Fibroblast of the aortic adventitia (primary cell): ENCODE data around the gene CCR7. TPM values are rescaled to one million over a fixed set of nuclear protein-coding genes. Genes with fewer than 3 reads are reported as not detected.

Experiments used
- DNase-seq: peaks from one replicate; pipeline ENCODE4 v3.0.0-alpha.2; 2010; ENCODE audit warnings: low read depth
- H3K4me3 ChIP-seq: 2 replicates; pipeline ENCODE4 v1.5.1; 2011; ENCODE audit warnings: low read depth, mild to moderate bottlenecking, control low read depth, low read length, moderate library complexity
- total RNA-seq: library from RNA; depleted of rRNA; stranded (reverse); fragments of >200 nt; gene quantifications from 2 replicates; pipeline ENCODE4 v1.2.3, GENCODE V29; 2012; ENCODE audit warnings: low replicate concordance
- TF ChIP-seq, protein P1 (sequence below): IDR thresholded peaks from 2 replicates; pipeline ENCODE4 v1.5.1; 2011; ENCODE audit warnings: mild to moderate bottlenecking, low read length, control low read depth, inconsistent platforms; ENCODE audit not compliant: insufficient read depth

The CCR7 gene
- total RNA-seq, 1 donor: not detected

DNA sequence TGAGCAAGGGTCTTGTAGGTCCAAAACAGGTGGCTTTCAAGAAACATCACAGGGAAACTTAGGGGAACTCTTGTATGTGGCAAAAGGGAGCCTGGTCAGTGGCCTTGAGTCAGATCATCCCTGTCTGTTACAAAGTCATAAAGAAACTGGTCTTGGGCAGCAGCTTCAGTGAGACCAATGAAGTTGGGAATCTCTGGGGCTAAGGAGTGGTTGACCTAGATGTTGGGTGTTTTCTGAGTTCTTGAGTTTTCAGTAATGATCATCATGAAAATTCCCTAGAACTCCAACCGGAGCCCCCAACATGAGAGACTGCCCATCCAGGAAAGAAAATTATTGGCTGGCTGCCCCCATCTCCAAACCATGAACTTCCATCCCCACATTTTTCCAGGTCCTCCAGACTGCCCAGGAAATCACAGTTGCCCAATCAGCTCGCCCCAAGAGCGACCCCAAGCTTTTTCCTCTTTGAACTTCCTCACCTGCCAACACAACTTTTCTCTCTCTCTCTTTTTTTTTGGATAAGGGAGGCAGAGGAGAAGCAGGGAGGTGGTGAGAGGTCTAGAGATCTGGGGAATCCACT is 3.9 kb downstream of the CCR7 start:
- TF ChIP-seq, protein P1, sequence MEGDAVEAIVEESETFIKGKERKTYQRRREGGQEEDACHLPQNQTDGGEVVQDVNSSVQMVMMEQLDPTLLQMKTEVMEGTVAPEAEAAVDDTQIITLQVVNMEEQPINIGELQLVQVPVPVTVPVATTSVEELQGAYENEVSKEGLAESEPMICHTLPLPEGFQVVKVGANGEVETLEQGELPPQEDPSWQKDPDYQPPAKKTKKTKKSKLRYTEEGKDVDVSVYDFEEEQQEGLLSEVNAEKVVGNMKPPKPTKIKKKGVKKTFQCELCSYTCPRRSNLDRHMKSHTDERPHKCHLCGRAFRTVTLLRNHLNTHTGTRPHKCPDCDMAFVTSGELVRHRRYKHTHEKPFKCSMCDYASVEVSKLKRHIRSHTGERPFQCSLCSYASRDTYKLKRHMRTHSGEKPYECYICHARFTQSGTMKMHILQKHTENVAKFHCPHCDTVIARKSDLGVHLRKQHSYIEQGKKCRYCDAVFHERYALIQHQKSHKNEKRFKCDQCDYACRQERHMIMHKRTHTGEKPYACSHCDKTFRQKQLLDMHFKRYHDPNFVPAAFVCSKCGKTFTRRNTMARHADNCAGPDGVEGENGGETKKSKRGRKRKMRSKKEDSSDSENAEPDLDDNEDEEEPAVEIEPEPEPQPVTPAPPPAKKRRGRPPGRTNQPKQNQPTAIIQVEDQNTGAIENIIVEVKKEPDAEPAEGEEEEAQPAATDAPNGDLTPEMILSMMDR: no peak
- DNase-seq: no peak
- H3K4me3 ChIP-seq: no peak overlapping the region

DNA sequence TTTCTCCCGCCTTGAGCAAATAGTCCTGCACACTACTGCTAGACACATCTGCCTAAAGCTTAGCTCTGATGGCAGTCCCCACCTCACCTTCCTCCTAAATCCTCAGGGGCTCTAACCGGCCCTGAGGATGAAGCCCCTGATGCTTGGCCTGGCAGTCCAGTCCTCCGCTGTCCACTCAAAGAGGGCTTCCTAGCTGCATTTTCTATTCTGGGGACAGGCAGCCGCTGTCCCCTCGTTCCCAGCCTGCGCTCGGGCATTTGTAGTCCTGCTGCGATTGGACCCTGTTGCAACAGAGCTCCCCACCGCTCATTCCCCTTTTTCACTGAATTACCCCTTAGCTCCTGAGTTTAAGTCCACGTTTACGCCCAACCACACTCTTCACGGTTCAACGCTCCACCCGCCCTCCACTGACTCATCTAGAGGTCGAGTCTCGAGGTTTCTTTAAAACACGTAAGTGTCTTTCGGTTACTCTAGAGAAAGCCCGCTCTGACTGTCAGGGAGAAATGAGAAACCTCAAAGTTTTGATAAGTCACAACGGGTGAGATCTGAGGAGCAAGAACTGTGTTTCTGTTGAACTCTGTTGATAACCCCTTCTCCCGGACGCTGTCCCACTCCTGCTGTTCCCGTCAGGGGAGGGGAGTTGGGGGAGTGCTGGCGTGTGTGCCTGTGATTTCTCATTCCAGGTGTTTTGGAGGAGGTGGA is 4.5 kb downstream of the CCR7 start:
- H3K4me3 ChIP-seq: peak overlapping the region; percentile 40
- TF ChIP-seq, protein P1: no peak
- DNase-seq: no peak

DNA sequence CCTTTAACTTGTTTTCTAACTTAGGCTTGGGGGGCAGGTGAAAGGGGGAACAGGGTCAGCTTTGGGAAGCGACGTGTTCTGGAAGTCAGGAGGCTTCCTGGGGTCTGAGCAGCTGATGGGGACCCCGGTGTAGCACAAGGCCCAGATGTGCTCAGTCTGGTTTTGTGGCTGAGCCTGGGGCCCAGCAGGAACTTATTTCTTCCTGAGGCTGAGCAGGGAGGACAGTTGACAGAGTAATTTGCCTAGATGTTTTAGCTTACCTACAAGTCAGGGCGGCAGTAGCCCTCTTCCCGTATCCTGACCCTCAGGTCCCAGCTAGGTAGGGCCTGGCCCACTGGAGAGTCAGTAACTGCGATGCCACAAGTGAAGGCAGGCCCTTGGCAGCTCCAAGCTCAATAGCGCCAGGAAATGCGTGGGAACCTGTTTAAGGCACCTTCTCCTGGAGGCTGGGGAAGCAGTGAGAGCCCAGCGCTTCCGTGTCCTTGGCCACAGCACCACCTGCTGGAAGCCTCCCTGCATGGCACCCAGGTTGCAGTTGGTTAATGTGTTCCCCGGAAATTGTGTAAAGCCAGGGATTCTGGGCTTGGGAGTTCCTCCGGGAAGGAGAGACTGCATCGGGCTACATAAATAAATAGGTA is 5.2 kb downstream of the CCR7 start:
- peak; percentile 96 for DNase-seq
- peak overlapping the region; percentile 40 for H3K4me3 ChIP-seq
- TF ChIP-seq, protein P1: peak; percentile 99

DNA sequence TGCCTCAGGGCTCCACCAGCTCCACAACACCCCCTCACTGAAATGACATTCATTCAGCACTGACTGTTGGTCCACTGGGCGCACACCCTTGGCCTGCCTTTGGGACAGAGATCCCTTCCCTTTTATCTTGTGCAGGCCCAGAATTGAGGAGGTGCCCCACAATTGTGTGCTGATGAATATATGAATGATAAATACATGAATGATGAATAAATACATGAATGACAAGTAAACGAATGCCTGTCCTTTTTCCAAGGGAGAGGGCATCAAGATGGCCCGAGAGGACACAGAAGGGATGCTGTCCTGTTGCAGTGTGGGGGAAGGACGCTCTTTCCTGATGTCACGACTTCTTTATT is 5.7 kb downstream of the CCR7 start:
- TF ChIP-seq, protein P1: no peak
- H3K4me3 ChIP-seq: no peak overlapping the region
- no peak for DNase-seq

DNA sequence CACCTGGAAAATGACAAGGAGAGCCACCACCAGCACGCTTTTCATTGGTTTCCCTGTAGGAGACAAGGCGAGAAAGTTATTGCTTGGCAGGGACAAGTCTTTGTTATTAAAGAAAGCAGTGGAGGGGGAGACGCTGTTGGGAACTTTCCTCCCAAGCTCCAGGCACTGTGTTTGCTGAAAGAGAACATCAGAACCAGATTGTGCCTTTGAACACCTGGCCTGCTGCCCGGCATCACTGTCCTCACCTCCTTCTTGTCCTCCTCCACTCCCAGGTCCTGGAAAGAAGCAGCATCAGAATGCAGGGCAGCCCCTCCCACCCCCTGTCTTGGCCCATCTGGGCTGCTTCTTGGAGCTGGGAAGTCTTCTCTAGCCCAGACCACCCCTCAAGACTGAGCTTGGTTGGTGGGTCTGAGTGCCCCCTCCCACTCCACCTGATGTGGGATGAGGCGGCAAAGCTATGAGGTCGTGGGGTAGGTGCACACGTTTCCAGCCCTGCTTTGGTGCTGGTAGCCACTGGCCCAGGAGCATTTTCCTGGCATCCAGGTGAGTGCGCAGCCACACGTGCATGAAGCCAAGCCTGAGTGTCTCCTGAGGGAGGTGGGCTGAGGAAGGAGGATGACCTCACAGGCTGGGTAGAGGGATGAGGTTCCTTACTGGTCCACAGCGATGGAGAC is 6.2 kb downstream of the CCR7 start:
- no peak for DNase-seq
- no peak overlapping the region for H3K4me3 ChIP-seq
- TF ChIP-seq, protein P1: no peak

DNA sequence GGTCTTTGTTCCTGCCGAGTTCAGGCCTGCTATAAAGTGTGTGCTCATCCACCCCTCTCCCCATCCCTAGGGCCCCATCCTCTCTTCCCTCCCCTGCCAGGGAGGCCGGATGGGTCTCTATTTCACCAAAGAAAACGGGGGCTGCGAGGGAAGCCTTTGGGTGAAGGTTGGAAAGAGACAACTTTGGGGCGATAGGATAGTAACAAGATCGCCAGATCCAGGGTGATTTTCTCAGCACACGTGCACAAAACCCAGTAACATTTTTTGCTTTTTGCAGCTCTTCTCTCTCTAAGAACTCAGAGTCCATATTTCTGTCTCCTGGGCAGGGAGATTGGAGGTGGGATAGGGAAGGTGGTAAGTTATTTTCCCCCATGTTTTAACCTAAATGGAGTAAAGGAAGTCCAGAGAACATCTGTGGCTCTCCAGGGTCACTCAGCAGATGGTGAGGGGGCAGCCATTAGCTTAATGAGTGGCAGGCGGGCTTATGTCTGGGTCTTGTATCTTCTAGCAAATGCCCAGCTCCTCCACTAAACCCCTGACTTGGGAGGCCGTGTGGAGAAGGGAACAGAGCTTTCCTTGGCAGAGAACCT is 6.9 kb downstream of the CCR7 start:
- no peak overlapping the region for H3K4me3 ChIP-seq
- TF ChIP-seq, protein P1: no peak
- no peak for DNase-seq
